GM23248 (cell line): ENCODE measurements around the gene PTEN.

Experiments
- EZH2 ChIP-seq: fragments of 200-600 bp; sonication (generic); IDR thresholded peaks from 2 replicates; pipeline ENCODE4 v1.6.1; 2018; ENCODE audit warnings: antibody characterized with exemption, mild to moderate bottlenecking; ENCODE audit not compliant: insufficient read depth, poor library complexity, severe bottlenecking
- EZH2phosphoT487 ChIP-seq: fragments of 200-600 bp; sonication (generic); IDR thresholded peaks from 2 replicates; pipeline ENCODE4 v1.6.1; 2018; ENCODE audit warnings: antibody characterized with exemption, moderate library complexity, mild to moderate bottlenecking, low read depth; ENCODE audit not compliant: insufficient read depth

GRCh38 chr10:87915406-87915805, 52.0 kb downstream of the PTEN start:
- no peak for TF ChIP-seq EZH2
- TF ChIP-seq EZH2phosphoT487 = no peak
